GM10248 (cell line): ENCODE data around the gene LRR1.
"Not testable (repeated sequence)": the region's sequence is repeated elsewhere in the genome, so short reads cannot be mapped to it uniquely, and the experiment has no call there.

Source experiments
- CTCF ChIA-PET: fragments of 300-600 bp; sonication (Branson Sonifier 250); formaldehyde crosslinking; extraction: SDS; loops from one replicate; lab custom pipeline; 2021; ENCODE audit warnings: antibody characterized with exemption; lab: Yijun Ruan, JAX
- POLR2A ChIA-PET: fragments of 350-650 bp; sonication (Branson Sonifier 250); formaldehyde crosslinking; extraction: SDS; loops from one replicate; lab custom pipeline; 2020; ENCODE audit warnings: antibody characterized with exemption; lab: Yijun Ruan, JAX
- DNase-seq: peaks from one replicate; pipeline ENCODE4 v3.0.0; 2012; ENCODE audit errors: extremely low spot score
- TF ChIP-seq, protein P1 (sequence below): IDR thresholded peaks from 2 replicates; pipeline ENCODE4 v1.5.1; 2012; ENCODE audit warnings: mild to moderate bottlenecking, low read depth; ENCODE audit errors: extremely low read depth, missing control alignments, control extremely low read depth

The LRR1 gene

DNA sequence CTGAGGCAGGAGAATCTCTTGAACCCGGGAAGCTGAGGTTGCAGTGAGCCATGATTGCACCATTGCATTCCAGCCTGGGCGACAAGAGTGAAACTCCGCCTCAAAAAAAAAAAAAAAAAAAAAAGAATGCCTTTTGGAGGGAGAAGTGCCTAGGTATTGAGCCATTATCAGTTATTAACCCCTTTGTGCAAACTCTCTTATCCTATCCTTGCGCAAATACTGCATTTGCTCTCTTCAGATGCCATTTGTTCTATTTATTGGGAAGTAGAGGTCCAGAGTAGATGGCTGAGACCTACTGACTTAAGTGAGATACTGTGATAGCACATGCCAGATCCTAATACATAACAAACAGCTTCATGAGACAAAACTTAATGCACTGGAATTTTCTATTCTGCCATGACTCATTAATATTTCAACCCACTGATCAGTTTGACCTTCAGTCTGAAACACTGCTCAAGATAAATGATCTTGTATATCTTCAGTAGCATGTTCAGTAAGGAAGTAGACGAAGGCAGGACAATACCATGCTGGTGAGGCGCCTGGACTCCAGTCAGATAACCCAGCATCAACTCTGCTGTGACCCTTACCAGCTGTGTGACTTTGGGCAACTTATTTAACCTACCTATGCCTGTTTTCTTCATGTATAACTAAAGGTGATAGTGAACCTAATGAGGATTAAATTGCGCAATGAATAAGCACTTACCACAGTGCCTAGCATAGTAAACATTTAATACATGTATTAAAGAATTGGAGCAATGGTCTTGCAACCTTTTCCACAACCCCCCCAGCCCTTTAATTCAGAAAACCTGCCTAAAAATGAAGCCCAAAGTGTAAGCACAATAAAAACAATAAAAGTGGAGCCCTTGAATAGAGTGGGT lies 42.0 kb downstream of the LRR1 start:
- TF ChIP-seq, protein P1, sequence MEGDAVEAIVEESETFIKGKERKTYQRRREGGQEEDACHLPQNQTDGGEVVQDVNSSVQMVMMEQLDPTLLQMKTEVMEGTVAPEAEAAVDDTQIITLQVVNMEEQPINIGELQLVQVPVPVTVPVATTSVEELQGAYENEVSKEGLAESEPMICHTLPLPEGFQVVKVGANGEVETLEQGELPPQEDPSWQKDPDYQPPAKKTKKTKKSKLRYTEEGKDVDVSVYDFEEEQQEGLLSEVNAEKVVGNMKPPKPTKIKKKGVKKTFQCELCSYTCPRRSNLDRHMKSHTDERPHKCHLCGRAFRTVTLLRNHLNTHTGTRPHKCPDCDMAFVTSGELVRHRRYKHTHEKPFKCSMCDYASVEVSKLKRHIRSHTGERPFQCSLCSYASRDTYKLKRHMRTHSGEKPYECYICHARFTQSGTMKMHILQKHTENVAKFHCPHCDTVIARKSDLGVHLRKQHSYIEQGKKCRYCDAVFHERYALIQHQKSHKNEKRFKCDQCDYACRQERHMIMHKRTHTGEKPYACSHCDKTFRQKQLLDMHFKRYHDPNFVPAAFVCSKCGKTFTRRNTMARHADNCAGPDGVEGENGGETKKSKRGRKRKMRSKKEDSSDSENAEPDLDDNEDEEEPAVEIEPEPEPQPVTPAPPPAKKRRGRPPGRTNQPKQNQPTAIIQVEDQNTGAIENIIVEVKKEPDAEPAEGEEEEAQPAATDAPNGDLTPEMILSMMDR = no peak
- CTCF ChIA-PET = interaction anchor here (1.0 to 1.6 kb wide), 2 partner anchors 21 to 221 kb away, joined by 4 to 5 read pairs; partner anchors contain the start of genes MGAT2 and RPL36AL
- POLR2A ChIA-PET = no interaction called here
- DNase-seq = no peak

DNA sequence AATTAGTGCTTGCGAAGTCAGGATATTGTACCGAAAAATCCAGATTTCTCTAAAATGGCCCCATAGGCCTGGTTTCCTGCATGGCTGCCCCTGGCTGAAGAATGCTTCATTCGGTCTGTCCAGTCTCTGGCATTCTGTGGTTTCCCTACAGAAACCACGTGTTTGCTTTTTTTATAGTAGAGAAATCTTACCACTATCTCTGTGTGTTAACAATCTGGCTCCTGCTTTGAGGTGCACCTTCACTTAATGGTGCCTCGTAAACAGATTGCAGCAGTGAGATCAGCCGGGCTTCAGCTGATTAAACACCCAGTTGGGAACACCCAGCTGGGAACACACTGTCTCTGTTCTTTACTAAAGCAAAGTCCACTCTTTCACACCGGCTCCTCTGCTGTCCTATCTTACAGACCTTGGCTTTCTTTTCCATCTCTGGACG lies 43.0 kb downstream of the LRR1 start:
- TF ChIP-seq, protein P1 = no peak
- CTCF ChIA-PET = interaction anchor here (1.6 kb wide), 1 partner anchor 220 kb away, joined by 5 read pairs; no protein-coding TSS in a partner anchor
- DNase-seq = no peak
- POLR2A ChIA-PET = interaction anchor here (0.5 kb wide), 1 partner anchor 82 kb away, joined by 3 read pairs; no protein-coding TSS in a partner anchor

DNA sequence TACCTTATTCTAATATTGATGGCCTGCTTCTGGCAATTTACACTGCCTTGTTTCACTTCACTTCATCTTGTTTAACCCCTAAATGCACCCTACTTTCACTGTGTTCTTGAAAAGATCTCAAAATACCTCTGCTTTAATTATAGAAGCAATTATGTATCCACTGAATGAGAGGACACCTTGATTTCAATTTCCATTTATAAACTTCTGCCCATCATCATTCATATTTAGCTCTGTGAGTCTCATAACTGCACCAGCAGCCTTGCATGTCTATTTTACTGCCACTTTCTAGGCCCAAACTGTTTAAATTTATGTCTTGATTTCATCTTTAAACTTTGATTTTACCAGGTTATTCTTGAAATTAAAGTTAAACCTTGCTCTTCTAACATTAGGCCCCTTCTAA lies 43.4 kb downstream of the LRR1 start:
- ChIA-PET POLR2A (interaction anchor here (0.5 kb wide), 1 partner anchor 82 kb away, joined by 3 read pairs; no protein-coding TSS in a partner anchor), CTCF (interaction anchor here (0.7 to 1.6 kb wide), 3 partner anchors 8 to 679 kb away, joined by 4 to 5 read pairs (median 5); no protein-coding TSS in a partner anchor)
- no peak for DNase-seq
- TF ChIP-seq, protein P1 = no peak

DNA sequence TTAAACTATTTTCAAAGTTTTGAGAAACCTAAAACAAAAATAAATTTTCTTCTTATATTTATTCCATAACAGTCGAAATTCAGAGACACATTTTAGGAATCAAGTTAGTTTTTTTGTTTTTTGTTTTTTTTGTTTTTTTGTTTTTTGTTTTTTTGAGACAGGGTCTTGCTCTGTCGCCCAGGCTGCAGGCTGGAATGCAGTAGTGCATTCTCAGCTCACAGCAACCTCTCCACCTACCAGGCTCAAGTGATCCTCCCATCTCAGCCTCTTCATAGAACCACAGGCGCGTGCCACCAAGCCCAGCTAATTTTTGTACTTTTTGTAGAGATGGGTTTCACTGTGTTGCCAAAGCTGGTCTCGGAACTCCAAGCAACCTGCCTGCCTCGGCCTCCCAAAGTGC lies 54.8 kb downstream of the LRR1 start:
- no peak for DNase-seq
- TF ChIP-seq, protein P1 = no peak
- ChIA-PET POLR2A (no interaction called here), CTCF (interaction anchor here (2.2 kb wide), 1 partner anchor 19 kb away, joined by 9 read pairs; the partner anchor contains the start of gene DNAAF2)

DNA sequence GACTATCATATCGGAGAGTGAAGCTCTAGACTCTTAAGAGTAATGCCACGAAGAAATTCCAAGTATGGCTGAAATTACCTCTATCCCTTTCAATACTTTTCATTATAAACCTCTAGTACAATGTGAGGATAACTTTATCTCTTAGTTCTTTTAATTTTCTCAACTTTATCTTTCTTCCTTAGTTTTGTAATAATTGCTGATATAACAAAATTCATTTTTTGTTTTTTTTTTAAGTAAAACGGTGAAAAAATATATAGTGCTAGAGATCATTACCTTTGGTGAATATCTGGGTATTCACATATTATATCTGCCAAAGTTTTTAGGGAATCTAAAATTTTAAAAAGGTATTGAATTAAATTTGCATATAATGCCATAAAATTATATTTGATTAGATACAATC lies 55.8 kb downstream of the LRR1 start:
- ChIA-PET CTCF (interaction anchor here (2.2 kb wide), 1 partner anchor 20 kb away, joined by 9 read pairs; the partner anchor contains the start of gene DNAAF2), POLR2A (interaction anchor here (0.5 kb wide), 1 partner anchor 19 kb away, joined by 11 read pairs; no protein-coding TSS in a partner anchor)
- no peak for DNase-seq
- TF ChIP-seq, protein P1 = no peak

DNA sequence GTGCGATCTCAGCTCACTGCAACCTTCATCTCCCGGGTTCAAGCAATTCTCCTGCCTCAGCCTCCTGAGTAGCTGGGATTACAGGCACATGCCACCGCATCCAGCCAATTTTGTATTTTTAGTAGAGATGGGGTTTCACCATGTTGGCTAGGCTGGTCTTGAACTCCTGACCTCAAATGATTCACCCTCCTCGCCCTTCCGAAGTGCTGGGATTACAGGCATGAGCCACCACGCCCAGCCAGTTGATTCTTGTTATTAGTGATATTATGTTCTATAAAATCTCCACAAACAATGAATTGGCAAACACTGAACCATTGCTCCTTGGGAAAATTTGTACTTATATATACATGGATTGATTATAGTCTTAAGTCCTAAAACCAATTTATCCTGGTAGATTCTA lies 58.8 kb downstream of the LRR1 start:
- DNase-seq, POLR2A ChIA-PET, CTCF ChIA-PET: not testable (repeated sequence)
